Loucy (cell line): ENCODE results near the gene SOCS2.

ENCODE experiments used
- EZH2phosphoT487 ChIP-seq: fragments of 200-600 bp; IDR thresholded peaks from 2 replicates; pipeline ENCODE4 v1.6.1; 2018; ENCODE audit warnings: antibody characterized with exemption, mild to moderate bottlenecking, moderate library complexity, borderline replicate concordance
- TF ChIP-seq, protein P1 (sequence below): fragments of 200-600 bp; sonication (generic); conservative IDR thresholded peaks from 2 replicates; pipeline ENCODE4 v1.5.1; 2014; ENCODE audit warnings: mild to moderate bottlenecking, antibody characterized with exemption, low read length

DNA sequence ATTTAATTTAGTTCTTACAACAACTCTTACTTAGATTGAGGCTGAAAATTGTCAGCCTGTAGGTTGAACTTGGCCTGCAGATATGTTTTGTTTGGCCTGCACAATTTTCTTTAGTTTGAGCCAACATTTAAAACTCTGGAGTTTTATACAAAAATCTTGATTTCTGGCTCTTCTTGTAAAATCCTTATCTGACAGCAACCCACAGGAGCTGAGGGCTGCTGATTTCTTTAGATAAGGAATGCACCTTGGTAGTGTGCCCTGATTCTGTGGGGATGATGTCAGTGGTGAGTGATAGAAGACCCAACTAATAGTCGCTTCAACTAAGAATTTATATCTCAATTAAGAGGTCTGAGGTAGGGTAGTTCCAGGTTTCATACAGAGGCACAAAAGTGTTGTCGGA is 49.5 kb downstream of the SOCS2 start:
- TF ChIP-seq, protein P1, sequence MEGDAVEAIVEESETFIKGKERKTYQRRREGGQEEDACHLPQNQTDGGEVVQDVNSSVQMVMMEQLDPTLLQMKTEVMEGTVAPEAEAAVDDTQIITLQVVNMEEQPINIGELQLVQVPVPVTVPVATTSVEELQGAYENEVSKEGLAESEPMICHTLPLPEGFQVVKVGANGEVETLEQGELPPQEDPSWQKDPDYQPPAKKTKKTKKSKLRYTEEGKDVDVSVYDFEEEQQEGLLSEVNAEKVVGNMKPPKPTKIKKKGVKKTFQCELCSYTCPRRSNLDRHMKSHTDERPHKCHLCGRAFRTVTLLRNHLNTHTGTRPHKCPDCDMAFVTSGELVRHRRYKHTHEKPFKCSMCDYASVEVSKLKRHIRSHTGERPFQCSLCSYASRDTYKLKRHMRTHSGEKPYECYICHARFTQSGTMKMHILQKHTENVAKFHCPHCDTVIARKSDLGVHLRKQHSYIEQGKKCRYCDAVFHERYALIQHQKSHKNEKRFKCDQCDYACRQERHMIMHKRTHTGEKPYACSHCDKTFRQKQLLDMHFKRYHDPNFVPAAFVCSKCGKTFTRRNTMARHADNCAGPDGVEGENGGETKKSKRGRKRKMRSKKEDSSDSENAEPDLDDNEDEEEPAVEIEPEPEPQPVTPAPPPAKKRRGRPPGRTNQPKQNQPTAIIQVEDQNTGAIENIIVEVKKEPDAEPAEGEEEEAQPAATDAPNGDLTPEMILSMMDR = no peak
- no peak for TF ChIP-seq EZH2phosphoT487
